NCI-H146 treated with DMSO at 0.1 percent for 48 hours (cell line): Measurements from ENCODE around the gene CIAO2A.
"Not testable (repeated sequence)": the region's sequence is repeated elsewhere in the genome, so short reads cannot be mapped to it uniquely, and the experiment has no call there.

Source experiments
- DNase-seq: peaks from one replicate; lab custom pipeline; 2025; ENCODE audit not compliant: unreplicated experiment; lab: John Stamatoyannopoulos, UW

Gene CIAO2A

DNA sequence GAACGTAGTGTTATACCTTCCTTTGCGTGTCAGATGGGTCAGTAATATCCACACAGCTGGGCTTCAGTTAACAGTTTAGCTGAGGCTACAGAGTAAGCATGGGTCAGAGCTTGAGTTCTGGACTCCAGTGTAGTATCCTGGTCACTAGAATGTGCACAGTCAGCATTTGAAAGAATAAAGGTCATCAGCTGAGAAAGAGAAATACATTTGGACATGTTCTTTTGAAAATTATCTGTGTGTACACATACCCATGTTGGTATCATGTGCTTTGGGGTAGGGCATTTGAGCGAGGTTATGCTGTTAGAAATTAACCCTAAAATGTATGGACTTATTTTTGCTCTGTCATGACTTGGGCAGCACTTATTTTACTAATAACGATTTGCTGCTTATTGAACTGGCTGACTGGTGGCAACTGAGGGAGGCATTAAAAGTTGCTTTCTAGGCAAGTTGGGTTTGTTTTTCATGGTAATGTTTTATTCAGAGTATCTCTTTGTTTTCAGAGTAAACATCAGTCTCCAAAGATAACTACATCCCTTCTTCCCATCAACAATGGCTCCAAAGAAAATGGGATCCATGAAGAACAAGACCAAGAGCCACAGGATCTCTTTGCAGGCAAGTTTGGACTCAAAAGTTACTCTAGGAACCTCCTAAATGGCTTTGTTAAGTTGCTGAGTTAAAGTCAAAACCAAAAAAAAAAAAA lies 18.6 kb upstream of the CIAO2A start:
- no peak for DNase-seq

DNA sequence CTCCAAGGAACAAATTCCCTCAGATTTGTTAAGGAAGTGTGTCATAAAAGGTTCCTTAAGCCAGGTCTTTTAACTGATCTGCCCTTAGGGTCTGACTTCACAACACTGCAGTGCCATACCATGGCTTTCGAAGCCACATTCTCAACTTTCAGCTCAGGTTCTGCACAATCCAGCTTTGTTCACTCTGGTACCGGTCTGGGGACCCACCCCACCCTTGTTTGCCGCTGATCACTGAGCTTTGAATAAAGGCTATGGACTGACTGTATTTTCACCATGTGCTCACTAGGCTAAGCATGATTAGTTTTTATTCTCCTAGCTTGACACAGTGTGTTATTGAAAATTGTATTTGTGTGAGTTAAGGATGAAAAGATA lies 18.0 kb upstream of the CIAO2A start:
- no peak for DNase-seq

- DNase-seq = no peak
Observed at GRCh38 chr15:64110950-64111678, 17.5 kb upstream of the CIAO2A start.

DNA sequence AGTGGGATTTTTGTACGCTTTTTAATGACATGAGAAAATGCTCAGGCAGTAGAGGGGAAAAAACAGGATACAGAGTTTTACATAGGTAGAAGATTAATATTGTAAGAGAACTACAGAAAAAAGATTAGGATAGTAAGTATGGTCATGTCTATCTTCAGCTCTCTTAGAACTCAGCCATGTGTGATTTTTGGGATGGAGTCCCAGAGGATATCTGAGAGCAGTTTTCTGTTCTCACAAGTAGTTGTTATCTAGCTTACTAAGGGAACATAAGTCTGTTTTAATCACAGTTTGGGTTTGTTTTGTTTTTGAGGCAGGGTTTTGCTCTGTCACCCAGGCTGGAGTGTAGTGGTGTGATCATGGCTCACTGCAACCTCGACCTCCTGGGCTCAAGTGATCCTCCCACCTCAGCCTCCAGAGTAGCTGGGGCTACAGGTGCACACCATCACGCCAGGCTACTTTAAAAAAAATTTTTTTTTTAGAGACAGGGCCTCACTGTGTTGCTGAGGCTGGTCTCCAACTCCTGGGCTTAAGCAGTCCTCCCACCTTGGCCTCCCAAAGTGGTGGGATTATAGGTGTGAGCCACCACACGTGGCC lies 16.6 kb upstream of the CIAO2A start:
- DNase-seq = not testable (repeated sequence)

- DNase-seq = no peak
Observed at GRCh38 chr15:64107337-64107736, 13.7 kb upstream of the CIAO2A start.

GRCh38 chr15:64105113-64105704 lies 11.6 kb upstream of the CIAO2A start:
- DNase-seq = no peak

DNA sequence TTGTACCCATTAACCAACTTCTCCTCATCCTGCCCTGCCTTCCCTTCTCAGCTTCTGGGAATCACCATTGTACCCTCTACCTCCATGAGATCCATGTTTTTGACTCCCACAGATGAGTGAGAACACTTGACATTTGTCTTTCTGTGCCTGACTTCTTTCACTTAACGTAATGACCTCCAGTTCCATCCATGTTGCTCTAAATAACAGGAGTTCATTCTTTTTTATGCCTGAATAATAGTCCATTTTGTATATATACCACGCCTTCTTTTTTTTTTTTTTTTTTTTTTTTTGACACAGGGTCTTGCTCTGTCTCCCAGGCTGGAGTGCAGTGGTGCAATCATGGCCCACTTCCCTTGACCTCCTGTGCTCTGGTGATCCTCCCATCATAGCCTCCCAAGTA lies 8.9 kb upstream of the CIAO2A start:
- DNase-seq = no peak

DNA sequence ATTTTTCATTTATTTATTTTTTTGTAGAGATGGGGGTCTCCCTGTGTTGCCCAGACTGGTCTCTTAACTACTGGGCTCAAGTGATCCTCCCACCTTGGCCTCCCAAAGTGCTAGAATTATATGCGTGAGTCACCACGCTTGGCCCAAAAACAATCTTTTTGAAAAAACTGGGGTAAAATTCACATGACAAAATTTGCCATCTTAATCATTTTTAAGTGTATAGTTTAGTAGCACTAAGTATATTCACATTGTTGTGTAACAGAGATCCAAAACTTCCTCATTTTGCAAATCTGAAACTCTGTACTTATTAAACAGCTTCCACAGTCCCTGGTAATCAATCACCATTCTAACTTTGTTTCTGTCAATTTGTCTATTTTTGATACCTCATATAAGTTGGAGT lies 7.3 kb upstream of the CIAO2A start:
- no peak for DNase-seq

GRCh38 chr15:64099379-64099778 lies 5.7 kb upstream of the CIAO2A start:
- DNase-seq = no peak

- DNase-seq = no peak
Observed at GRCh38 chr15:64096668-64097384, 3.2 kb upstream of the CIAO2A start.

DNA sequence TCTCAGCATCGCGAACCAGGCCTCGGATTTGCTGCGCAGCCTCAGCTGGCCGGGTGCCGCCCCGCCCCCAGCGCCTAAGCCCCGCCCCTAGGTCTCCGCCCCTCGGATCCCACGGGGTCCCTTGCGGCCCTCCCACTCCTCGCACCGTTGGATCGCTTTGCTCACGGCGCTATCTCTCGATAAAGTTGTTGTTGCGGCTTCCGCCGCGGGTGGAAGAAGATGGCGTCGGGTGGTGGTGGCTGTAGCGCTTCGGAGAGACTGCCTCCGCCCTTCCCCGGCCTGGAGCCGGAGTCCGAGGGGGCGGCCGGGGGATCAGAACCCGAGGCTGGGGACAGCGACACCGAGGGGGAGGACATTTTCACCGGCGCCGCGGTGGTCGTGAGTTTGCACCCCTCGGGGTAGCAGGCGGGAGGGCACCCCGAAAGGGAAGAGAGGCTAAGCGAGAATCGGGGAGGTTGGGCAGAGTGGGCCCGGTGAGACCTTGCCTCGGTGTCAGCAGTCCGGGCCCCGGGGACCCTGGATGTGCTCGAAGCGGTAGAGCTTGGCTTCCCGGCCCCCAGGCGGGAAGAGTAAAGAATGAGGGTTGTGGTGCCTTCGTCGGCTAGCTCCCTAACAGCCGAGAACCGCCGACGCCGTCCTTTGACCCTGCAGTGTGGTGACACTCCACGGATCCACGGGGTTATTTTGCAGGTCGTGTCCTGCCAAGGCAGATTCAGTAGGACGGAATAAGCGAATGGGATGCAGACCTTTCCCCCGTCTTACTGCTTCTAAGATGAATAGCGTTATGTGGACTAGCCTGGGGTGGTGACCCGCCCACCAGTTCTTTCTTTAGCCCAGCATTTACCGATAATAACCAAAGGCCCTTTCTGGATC lies 2.4 kb upstream of the CIAO2A start, which contains the start of gene SNX1:
Gene SNX1 (plus strand): TSS at position 188 of the 873 bp plus-strand sequence. CDS start 32 bp downstream, at position 220.
- DNase-seq = peak; percentile 63

DNA sequence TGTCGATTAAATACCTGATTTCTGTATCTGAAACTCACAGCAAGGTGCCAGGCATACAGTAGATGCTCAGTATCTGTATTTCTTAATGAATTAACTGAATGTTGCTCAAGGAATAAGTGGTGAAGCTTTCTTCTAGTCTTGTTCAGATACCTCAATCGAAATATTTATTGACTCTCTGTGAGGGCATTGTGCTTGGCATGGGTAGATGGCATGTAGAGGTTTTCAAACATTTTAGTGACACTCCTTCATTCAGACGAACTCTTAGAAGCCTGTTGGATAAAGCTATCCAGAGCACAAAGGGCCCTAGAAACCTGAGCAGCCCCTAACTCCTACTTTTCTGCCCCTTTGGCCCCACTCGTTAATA lies 1.8 kb upstream of the CIAO2A start:
- no peak for DNase-seq

DNA sequence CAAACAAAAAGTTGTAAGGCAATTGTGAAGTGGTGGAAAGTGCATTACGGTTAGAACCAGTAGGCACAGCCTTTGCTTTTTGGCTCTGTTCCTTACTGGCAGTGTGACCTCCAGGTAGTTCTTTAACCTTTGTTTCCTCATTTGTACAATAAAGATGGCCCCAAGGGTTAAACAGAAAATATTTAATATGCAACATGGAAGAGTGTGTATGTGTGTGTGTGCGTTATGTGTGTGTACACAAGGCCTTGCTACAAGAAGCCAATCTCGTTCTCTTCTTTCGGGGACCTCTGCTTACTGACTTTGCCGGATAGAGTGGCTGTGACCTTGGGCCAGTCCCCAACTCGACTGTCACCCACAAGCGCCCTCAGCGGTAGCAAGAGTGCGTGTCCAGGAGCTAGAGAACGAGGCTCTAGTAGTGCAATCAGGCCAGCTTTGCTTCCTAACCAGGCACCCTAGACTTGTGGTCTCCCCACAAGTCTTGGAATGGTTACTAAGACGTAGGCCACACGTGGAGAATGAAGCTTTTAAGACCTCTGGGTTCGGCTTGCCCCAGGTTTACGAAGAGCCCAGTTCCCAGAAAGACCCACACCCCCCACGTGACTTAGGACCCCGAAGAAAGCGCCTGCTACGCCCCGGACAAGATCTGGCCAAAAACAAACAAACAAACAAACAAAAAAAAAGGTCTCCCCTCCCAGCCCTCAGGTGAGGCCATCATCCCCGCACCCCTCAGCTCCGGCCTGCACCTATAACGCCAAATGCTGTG lies 593 bp downstream of the CIAO2A start:
- no peak for DNase-seq

DNA sequence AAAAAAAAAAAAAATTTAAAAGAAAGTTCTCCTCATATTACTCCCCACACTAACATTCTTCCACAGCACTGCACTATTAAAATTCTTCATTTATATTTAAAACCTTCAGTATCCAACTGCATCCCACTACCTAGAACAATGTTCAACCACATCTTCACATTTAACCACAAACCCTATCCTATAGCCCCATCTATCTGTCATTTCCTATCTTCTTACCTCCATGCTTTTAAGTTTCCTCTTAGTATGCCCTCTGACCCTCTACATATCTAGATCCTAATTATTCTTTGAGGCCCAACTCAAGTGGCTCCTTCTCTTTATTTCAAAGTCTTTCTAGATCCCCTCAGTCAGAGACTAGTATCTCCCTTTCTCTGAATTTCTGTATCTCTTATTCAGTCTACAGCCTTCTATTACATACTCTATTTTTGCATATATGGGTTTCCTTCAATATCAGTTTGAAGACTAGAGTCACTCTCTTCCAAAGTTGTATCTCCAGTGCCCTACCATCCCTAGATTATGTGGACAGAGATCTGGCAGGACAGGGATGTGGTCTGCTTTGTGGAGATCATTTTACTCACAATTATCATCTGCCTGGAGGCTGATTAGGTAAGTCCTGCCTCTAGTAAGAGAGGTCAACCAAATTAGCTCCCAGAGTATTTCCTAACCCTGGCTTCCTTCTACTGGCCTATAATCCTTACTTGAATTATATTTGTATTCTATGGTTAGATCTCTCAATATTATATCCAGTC lies 1.4 kb downstream of the CIAO2A start:
- peak; percentile 4 for DNase-seq

DNA sequence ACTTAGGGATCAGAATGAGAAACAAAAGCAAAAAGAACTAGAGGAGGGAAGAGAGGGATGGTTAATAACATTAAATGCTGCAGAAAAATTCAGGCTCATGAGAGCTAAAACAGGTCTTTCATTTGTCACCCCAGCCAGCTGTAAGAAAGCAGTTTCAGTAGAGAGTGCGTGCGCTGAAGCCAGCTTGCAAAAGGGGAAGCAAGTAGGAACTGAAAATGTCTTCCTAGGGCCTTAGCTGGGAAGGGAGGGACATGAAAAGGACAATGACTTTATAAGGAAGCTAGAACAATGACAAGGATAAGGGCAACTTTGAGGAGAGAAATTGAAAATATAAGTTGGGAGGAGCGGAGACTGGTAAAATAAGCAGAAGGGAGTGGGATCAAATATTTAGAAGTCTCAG lies 3.1 kb downstream of the CIAO2A start:
- DNase-seq = no peak

DNA sequence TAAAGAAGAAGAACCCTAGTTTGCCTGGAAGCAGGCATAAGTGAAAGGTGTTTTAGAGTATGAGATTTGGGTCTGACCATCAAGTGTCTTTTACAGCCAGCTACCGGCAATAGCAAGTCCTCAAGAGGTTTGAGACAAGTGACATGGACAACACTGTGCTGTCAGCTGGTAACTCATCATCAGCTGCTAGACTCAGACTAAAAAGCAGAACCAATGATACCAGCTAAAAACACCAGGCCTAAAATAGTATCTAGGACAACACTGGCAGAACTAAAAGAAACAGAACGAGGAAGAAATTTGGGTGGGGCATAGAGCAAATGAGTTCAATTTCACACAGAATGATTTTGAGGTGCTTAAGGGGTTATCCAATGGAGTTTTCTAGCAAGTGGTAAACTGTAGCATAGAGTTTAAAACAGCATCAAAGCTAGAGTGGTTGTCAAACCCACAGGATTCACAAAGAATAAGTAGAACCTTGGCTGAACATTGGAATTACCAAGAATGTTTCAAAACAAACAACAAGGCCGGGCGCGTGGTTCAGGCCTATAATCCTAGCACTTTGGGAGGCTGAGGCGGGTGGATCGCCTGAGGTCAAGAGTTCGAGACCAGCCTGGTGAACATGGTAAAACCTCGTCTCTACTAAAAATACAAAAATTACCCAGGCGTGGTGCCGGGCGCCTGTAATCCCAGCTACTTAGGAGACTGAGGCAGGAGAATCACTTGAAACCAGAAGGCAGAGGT lies 3.9 kb downstream of the CIAO2A start:
- no peak for DNase-seq

DNA sequence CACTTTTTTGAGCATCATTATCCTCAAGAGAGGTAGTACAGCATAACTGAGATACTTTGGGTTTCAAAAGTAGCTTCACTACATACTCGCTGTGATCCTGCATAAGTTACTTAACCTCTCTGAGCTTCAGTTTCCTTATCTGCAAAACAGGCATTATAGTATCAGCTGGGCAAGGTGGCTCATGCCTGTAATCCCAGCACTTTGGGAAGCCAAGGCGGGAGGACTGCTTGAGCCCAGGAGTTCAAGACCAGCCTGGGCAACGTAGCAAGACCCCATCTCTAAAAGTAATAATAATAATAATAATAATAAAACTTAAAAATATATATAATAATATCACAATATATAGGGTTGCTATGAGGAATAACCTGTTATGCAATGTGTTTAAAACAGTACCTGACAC lies 10.9 kb downstream of the CIAO2A start:
- no peak for DNase-seq

DNA sequence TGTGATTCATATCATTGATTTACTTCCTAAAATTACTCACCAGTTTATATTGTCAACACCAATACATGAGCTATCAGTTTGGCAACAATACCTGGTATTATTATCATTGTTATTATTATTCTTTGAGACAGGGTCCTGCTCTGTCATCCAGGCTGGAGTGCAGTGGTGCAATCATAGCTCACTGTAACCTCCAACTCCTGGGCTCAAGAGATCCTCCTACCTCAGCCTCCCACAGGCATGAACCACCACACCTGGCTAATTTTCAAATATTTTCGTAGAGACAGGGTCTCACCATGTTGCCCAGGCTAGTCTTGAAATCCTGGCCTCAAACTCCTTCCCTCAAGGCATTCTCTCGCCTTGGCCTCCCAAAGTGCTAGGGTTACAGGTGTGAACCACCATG lies 20.1 kb downstream of the CIAO2A start:
- not testable (repeated sequence) for DNase-seq
